HG03097 (cell line): ENCODE measurements around the gene RBMS3.

ENCODE experiments used
- ATAC-seq: cut with Tn5 transposase; IDR thresholded peaks from one replicate; pipeline ENCODE4 v1.9.1; 2021; ENCODE audit not compliant: unreplicated experiment, low FRiP score

Gene RBMS3

GRCh38 chr3:29557186-29557585, 276.3 kb downstream of the RBMS3 start:
- ATAC-seq: no peak

GRCh38 chr3:29557825-29558224, 277.0 kb downstream of the RBMS3 start:
- ATAC-seq: no peak

DNA sequence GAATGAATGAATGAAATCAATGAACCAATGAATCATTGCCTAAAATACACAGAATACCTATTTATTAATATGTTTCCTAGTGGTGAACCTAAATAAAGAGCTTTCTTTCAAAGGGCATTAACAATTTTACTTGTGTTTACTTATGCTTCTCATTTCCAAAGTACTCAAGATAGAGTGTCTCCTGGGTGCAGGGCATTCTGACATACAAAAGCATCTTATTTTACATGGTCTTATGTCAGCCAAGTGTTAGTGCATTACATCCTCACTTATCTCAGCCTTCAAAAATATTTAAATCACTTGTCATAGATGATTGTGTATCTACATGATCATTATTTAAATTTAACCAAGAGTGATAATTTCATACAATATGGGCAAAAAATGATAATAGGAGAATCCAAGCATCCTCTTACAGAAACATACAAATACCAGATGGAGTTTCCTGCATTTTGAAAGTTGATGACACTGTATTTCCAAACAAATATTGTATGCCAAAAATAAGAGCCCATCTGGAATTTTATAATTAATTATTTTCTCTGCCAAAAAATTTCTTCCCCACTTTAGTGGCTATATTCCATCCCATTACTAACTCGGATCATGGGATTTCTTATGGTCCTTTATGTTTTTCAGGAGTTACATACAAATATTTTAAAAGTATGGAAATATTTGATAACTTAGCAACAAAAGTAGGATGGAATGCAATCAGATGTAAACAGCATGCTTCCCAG, 279.0 kb downstream of the RBMS3 start:
- no peak for ATAC-seq

- ATAC-seq: no peak
Observed at GRCh38 chr3:29561651-29562149, 280.8 kb downstream of the RBMS3 start.

- ATAC-seq: no peak
Observed at GRCh38 chr3:29565236-29565635, 284.4 kb downstream of the RBMS3 start.

GRCh38 chr3:29567501-29567900, 286.6 kb downstream of the RBMS3 start:
- ATAC-seq: no peak

DNA sequence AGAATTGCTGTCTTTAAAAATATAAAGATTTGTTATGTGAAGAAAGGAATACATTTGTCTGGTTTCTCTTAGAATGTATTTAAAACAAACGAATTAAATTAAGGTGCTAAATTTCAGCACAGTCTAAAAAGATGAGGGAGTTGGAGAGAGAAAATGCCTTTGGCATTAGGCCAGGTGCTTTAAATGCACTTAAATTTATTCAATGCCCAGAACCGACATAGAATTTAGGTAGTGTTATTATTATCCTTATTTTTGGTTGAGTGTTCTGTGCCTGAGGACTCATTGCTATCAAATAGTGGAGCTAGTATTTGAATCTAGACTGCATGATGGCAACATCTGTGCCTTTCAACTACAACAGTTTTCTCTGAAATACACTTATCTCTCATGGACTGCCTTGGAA, 287.5 kb downstream of the RBMS3 start:
- ATAC-seq: no peak

GRCh38 chr3:29576181-29576580, 295.3 kb downstream of the RBMS3 start:
- no peak for ATAC-seq

DNA sequence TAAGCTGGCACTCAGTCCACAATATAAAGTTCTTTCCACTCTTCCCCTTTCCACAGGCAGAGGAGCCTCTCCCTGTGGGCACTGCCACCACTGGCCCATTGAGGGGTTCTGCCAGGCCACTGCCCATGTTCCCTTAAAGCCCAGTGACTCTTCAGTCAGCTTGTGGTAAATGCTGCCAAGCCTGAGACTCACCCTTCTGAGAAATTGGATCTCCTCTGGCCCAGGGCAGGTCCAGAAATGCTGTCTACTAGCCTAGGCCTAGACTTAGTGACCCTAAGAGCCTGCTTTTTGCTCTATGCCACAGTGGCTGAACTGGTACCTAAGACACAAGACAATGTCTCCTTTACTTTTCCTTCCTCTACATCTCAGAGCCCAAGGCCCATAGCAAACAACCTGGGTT, 295.8 kb downstream of the RBMS3 start:
- no peak for ATAC-seq

DNA sequence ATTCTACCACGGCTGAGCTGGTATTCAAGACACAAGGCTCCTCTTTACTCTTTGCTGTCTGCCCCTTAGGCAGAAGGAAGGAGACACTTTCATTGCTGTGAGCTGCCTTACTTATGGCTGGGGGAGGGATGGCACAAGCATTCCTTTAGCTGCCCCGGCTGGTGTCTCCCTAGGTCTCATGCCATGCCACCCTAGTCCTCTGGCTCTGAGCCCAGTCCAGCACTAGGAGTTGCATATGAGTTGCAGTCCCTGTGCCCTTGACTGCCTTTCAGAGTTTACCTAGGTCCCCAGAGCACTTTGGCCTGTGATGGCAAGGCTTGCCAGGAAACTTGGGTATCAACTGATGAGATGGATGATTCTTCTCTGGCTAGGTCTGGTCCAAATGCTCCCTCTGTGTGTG, 296.4 kb downstream of the RBMS3 start:
- no peak for ATAC-seq

DNA sequence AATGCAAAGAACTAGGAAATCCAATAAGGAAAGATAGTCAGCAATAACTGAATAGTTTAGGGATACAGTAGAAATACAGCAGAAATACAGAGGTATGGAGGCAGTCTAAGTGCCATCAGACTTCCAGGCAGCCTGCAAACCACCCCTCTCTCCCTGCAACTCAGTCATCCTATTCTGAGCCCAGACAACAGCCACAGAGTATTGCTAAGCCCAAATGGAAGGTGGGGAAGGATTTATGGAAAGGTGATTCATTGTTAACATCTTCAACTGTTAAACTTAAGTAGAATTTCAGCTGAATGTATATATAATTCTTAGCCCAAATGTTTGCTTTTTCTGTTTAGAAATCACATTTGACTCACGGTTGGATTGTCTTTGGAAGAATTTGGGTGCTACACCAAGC, 300.4 kb downstream of the RBMS3 start:
- no peak for ATAC-seq

DNA sequence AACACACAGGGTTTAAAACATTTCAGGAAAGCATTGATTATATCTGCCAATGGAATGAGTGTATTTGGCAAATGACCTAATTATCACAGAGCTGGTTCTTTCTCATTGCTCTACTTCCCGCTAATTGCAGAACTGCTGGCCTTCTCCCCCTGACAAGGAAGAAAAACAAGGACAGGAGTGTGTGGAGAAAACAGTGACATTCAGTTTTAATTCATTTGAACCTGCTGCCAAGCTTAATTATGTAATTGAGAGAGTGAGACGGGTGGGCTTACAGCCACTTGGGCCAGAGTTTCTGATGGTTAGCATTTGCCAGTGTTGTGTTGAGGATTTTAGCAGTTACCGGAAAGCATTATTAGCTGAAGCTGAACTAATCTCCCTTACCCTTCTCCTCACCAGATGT, 301.4 kb downstream of the RBMS3 start:
- no peak for ATAC-seq

- ATAC-seq: no peak
Observed at GRCh38 chr3:29583861-29584260, 303.0 kb downstream of the RBMS3 start.

DNA sequence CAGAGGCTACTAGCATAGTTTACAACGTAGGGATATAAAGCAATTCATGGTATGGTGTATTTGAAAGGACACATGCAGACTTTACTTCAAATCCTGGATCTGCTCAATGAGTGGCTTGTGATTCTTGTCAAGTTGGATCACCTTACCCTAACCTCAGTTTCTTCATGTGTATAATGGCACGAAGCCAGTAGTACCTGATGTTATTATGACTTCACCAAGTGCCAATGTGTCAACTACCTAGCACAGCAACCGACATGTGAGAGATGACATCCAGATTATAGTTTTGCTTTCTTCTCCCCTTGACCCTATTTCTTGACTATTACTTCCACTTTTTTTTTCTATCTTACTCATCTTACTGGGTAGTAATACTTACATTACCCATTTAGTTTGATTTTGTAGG, 304.5 kb downstream of the RBMS3 start:
- ATAC-seq: no peak

DNA sequence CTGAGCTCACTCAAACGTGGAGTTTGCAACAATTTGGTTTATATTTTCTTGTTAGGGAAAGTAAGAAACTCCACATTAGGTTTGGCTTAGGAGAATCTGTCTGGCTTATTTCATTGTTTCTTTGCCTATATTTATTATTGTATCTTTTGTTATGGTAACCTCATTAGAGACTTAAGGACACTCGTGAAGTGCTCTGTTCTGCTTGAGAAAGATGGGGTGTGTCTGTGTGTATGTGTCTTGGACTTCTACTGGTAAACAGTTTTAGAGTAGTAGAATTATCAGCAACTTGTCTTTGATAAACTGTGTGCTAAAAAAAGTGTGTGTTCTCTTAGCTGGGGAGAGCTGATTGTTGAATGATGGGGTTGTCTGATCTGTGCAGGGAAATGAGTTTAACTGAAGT, 306.5 kb downstream of the RBMS3 start:
- ATAC-seq: no peak

- no peak for ATAC-seq
Observed at GRCh38 chr3:29590012-29590411, 309.1 kb downstream of the RBMS3 start.

DNA sequence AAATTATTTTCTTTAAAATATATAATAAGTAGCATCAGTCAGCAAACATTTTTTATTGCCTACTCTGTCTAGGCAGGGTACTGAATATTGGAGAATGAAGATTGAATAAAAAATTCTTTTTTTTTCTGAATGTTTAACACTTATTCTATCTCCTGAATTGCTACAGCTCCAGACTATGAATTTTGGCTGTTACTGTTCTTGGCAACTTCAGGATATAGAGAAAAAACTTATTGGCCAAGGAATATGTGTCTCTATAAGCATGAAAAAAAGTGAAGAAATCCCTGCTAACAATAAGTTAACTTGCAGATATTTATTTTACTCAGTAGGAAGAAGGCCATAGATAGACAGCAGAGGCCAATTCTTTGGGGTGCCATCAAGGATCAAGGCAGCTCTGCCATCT, 309.6 kb downstream of the RBMS3 start:
- no peak for ATAC-seq

DNA sequence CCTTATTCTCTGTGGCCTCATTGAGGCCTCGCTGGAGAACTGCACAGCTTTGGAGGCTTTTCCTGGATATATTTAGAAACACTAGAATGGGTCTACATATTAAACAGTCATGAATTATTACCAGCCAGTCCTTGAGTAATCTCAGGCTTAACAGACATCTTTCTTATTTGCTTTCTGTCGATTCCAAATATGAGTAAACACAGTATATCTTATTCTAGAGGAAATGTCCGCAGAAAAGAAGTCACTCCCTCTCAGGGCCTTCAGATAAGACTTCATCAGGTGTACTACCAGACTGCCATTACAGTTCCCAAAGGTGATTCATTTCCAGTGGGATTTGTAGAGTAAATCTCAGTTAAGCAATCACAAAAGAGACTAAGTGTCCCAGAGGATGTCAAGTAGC, 310.7 kb downstream of the RBMS3 start:
- no peak for ATAC-seq

DNA sequence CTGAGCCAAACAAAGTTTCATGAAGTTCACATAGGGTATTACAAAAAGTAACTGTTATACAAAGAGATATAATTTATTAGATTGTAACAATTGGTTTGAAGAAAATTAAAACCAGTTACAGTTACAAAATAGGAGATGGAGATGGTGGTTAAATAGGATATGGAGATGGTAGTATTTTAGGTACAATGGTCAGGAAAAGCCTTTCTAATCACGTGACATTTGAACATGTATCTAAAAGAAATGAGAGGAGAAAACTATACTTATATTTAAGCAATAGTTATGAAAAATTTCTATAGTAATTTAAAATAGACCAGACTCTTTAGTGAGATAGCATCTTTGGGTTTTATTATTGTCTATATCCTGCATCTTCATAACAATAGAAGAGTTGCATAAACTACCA, 312.9 kb downstream of the RBMS3 start:
- ATAC-seq: no peak

DNA sequence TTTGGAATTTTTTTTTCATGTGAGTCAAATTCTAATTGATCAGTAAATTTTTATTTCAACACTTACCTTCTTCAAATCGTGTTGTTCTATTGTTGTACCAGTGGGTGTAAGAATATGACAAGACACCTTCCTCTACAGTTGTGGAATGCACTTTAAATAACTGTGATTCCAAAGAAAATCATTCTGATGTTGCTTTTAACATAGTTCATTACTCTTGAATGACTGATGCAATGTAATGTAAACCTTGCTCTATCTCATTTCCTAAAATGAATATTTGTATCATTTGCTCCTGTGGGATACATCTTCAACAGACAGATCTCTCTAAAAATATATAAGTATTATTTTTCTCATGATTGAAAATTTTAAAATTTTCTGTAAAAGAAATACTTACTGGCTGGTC, 313.4 kb downstream of the RBMS3 start:
- no peak for ATAC-seq

GRCh38 chr3:29597376-29598008, 316.6 kb downstream of the RBMS3 start:
- ATAC-seq: no peak

GRCh38 chr3:29601861-29602585, 321.2 kb downstream of the RBMS3 start:
- ATAC-seq: no peak
